ENCODE results near the gene TMEM17.

GRCh38 chr2:62469114-62469513 lies 36.9 kb downstream of the TMEM17 start:
- TF ChIP-seq POLR2A (IDR thresholded peaks at IDR 0.05) (no peak), CTCF (IDR thresholded peaks at IDR 0.05) (no peak)

Measured in gastroesophageal sphincter (tissue), 3 donors.